Keratinocyte (primary cell): ENCODE data around the gene PIK3CD. TPM values are rescaled to one million over a fixed set of nuclear protein-coding genes. Genes with fewer than 3 reads are reported as not detected.

Experiments used
- DNase-seq: peaks from one replicate; pipeline ENCODE4 v3.0.0-alpha.2; 2011; ENCODE audit warnings: low read depth, missing footprints, low spot score
- FAIRE-seq: peaks from 2 replicates; lab custom pipeline; 2011; peaks lifted over from hg19 to GRCh38; lab: Jason Lieb, UNC
- H2AFZ ChIP-seq: 2 replicates; pipeline ENCODE4 v1.6.0; 2012; ENCODE audit warnings: low read length, control low read depth, inconsistent platforms; ENCODE audit not compliant: control insufficient read depth
- H3K27ac ChIP-seq: 2 replicates; pipeline ENCODE4 v1.5.1; 2011; ENCODE audit warnings: low read length; ENCODE audit not compliant: control insufficient read depth, insufficient read depth
- H3K27me3 ChIP-seq: 3 replicates; pipeline ENCODE4 v1.6.0; 2011; ENCODE audit warnings: low read length; ENCODE audit not compliant: control insufficient read depth, insufficient read depth; ENCODE audit errors: extremely low read depth
- H3K36me3 ChIP-seq, 2 experiments: 2 replicates in 1 of 2; 3 replicates in 1 of 2; pipeline ENCODE4 v1.5.1; 2011; ENCODE audit warnings: low read length in 2 of 2, mild to moderate bottlenecking in 1 of 2; ENCODE audit not compliant: control insufficient read depth in 2 of 2, insufficient read depth in 2 of 2; ENCODE audit errors: extremely low read depth in 1 of 2
- H3K4me1 ChIP-seq: 3 replicates; pipeline ENCODE4 v1.5.1; 2011; ENCODE audit warnings: low read length; ENCODE audit not compliant: control insufficient read depth, insufficient read depth; ENCODE audit errors: extremely low read depth
- H3K4me2 ChIP-seq: 3 replicates; pipeline ENCODE4 v1.6.0; 2011; ENCODE audit warnings: low read depth, low read length; ENCODE audit not compliant: control insufficient read depth, insufficient read depth; ENCODE audit errors: extremely low read depth
- H3K4me3 ChIP-seq, 3 experiments: fragments of 200-600 bp in 1 of 3; sonication (generic) in 1 of 3; 2 replicates in 2 of 3; 3 replicates in 1 of 3; pipeline ENCODE4 v1.5.1; 2011 to 2016; ENCODE audit warnings: low read length in 3 of 3, mild to moderate bottlenecking in 3 of 3, control low read depth in 2 of 3, inconsistent platforms in 1 of 3, low read depth in 1 of 3, mixed read lengths in 1 of 3, mixed run types in 1 of 3, moderate library complexity in 1 of 3; ENCODE audit not compliant: control insufficient read depth in 2 of 3, insufficient read depth in 2 of 3; ENCODE audit errors: extremely low read depth in 1 of 3
- H3K79me2 ChIP-seq: 2 replicates; pipeline ENCODE4 v1.6.0; 2012; ENCODE audit warnings: low read length; ENCODE audit not compliant: control insufficient read depth, insufficient read depth
- H3K9ac ChIP-seq: 3 replicates; pipeline ENCODE4 v1.6.0; 2011; ENCODE audit warnings: low read length; ENCODE audit not compliant: control insufficient read depth, insufficient read depth; ENCODE audit errors: extremely low read depth
- H3K9me1 ChIP-seq: 3 replicates; pipeline ENCODE4 v1.6.0; 2011; ENCODE audit warnings: low read length; ENCODE audit not compliant: control insufficient read depth, insufficient read depth; ENCODE audit errors: extremely low read depth
- H3K9me3 ChIP-seq: 2 replicates; pipeline ENCODE4 v1.5.1; 2012; ENCODE audit warnings: low read depth, low read length; ENCODE audit not compliant: control insufficient read depth
- H4K20me1 ChIP-seq: 3 replicates; pipeline ENCODE4 v1.6.0; 2011; ENCODE audit warnings: low read length; ENCODE audit not compliant: control insufficient read depth, insufficient read depth; ENCODE audit errors: extremely low read depth
- CTCF ChIP-seq, 3 experiments: IDR thresholded peaks in 1 of 3; conservative IDR thresholded peaks in 1 of 3; optimal IDR thresholded peaks in 1 of 3; 2 replicates in 2 of 3; 3 replicates in 1 of 3; pipeline versions ENCODE3 to v1.5.1; 2011; ENCODE audit warnings: low read length in 3 of 3, mild to moderate bottlenecking in 3 of 3, moderate library complexity in 2 of 3, control low read depth in 1 of 3, inconsistent platforms in 1 of 3; ENCODE audit not compliant: insufficient read depth in 2 of 3; ENCODE audit errors: extremely low read depth in 1 of 3
- EZH2 ChIP-seq: IDR thresholded peaks from one replicate; pipeline ENCODE4 v1.6.1; 2012; ENCODE audit warnings: inconsistent platforms, mild to moderate bottlenecking, low read length, moderate library complexity
- dilution Hi-C: fragments of 300-500 bp; cut with MboI; formaldehyde crosslinking; loops from one replicate; pipeline ENCODE4 v1.7.0; 2020; ENCODE audit warnings: low sequenced_read_pairs; ENCODE audit not compliant: extremely low pct_ligation_motif_present
- polyA plus RNA-seq, 5 experiments: library from polyadenylated mRNA; depleted of rRNA in 3 of 5; stranded (reverse) in 3 of 5; stranded (forward) in 1 of 5; unstranded in 1 of 5; fragments of >200 nt; gene quantifications; 1 replicate in 1 of 5; 2 replicates in 3 of 5; 3 replicates in 1 of 5; pipeline versions ENCODE4 v1.2.1 to v1.2.3, GENCODE V29; 2011 to 2012; ENCODE audit warnings: missing spikeins in 2 of 5, low read depth in 1 of 5, low replicate concordance in 1 of 5

The PIK3CD gene
- polyA plus RNA-seq, 1 donor (not counting 4 experiments of a cell fraction or from before 2014, with no cell fraction given), result 7.8 TPM

GRCh38 chr1:9643351-9644256 lies 7.9 kb upstream of the PIK3CD start:
- H3K4me3 ChIP-seq, result no peak overlapping the region
- H3K9me1 ChIP-seq, result no peaks in the 10 kb centered on the region
- H3K27ac ChIP-seq, result no peak overlapping the region
- no peaks in the 10 kb centered on the region for H3K79me2 ChIP-seq
- no peaks in the 10 kb centered on the region for H3K36me3 ChIP-seq
- no peaks in the 10 kb centered on the region for H3K9me3 ChIP-seq
- peaks cover 7% of the 10 kb centered on the region for H3K27me3 ChIP-seq
- FAIRE-seq, result no peak
- DNase-seq, result no peak
- H3K9ac ChIP-seq, result no peak overlapping the region
- H3K4me1 ChIP-seq, result peaks cover 8% of the 10 kb centered on the region
- H2AFZ ChIP-seq, result no peak overlapping the region
- dilution Hi-C loops, result no loop called here
- no peaks in the 10 kb centered on the region for H4K20me1 ChIP-seq
- H3K4me2 ChIP-seq, result no peak overlapping the region
- TF ChIP-seq EZH2 (no peak), CTCF (optimal IDR thresholded peaks at IDR 0.05 in 1 of 3, IDR thresholded peaks at IDR 0.05 in 1 of 3, conservative IDR thresholded peaks at IDR 0.05 in 1 of 3; ENCODE audit: extremely low read depth in 1 of 3, insufficient read depth in 2 of 3, low read length in 3 of 3) (no peak)

- H3K9me1 ChIP-seq, result no peaks in the 10 kb centered on the region
Measured at GRCh38 chr1:9646037-9646436, 5.5 kb upstream of the PIK3CD start.

More at GRCh38 chr1:9646037-9646436, 5.5 kb upstream of the PIK3CD start:
- peaks cover 8% of the 10 kb centered on the region for H3K4me1 ChIP-seq
- no peak overlapping the region for H3K4me3 ChIP-seq
- no peaks in the 10 kb centered on the region for H3K36me3 ChIP-seq
- H3K27me3 ChIP-seq, result peaks cover 8% of the 10 kb centered on the region
- no peak overlapping the region for H2AFZ ChIP-seq
- no peak for FAIRE-seq
- H3K9me3 ChIP-seq, result no peaks in the 10 kb centered on the region
- TF ChIP-seq EZH2 (no peak), CTCF (optimal IDR thresholded peaks at IDR 0.05 in 1 of 3, IDR thresholded peaks at IDR 0.05 in 1 of 3, conservative IDR thresholded peaks at IDR 0.05 in 1 of 3; ENCODE audit: extremely low read depth in 1 of 3, insufficient read depth in 2 of 3, low read length in 3 of 3) (no peak)
- DNase-seq, result no peak
- no peak overlapping the region for H3K9ac ChIP-seq
- dilution Hi-C loops, result no loop called here
- no peak overlapping the region for H3K4me2 ChIP-seq
- no peaks in the 10 kb centered on the region for H4K20me1 ChIP-seq
- no peaks in the 10 kb centered on the region for H3K79me2 ChIP-seq
- no peak overlapping the region for H3K27ac ChIP-seq
